NCI-H1092 treated with DMSO at 0.1 percent for 48 hours (cell line): ENCODE results near the gene SYCE1L.
"Not testable (repeated sequence)": the region's sequence is repeated elsewhere in the genome, so short reads cannot be mapped to it uniquely, and the experiment has no call there.

Source experiments
- DNase-seq: peaks from one replicate; lab custom pipeline; 2025; lab: John Stamatoyannopoulos, UW

SYCE1L gene, protein sequence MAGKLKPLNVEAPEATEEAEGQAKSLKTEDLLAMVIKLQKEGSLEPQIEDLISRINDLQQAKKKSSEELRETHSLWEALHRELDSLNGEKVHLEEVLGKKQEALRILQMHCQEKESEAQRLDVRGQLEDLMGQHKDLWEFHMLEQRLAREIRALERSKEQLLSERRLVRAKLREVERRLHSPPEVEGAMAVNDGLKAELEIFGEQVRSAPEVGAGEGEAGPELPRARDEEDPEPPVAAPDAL

DNA sequence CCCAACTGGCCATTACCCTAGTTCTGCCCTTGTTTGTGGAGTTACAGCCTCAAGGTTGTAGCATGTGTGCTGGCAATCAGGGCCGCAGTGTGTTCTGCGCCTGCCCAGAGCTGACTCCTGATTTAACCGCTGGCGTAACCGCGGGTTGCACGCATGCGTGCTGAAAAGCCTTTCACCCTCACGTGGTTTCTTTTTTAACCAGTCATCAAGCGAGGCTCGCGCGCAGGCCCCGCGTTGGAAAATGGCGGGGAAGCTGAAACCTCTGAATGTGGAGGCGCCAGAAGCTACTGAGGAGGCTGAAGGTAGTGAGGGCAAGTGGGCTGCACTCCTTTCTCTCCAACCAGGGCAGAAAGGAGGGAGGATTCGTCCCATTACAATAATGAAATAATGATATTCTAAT, at the start of gene SYCE1L:
Gene SYCE1L (plus strand): TSS at position 198 of the 400 bp plus-strand sequence. CDS start 44 bp downstream, at position 242.
- no peak for DNase-seq

DNA sequence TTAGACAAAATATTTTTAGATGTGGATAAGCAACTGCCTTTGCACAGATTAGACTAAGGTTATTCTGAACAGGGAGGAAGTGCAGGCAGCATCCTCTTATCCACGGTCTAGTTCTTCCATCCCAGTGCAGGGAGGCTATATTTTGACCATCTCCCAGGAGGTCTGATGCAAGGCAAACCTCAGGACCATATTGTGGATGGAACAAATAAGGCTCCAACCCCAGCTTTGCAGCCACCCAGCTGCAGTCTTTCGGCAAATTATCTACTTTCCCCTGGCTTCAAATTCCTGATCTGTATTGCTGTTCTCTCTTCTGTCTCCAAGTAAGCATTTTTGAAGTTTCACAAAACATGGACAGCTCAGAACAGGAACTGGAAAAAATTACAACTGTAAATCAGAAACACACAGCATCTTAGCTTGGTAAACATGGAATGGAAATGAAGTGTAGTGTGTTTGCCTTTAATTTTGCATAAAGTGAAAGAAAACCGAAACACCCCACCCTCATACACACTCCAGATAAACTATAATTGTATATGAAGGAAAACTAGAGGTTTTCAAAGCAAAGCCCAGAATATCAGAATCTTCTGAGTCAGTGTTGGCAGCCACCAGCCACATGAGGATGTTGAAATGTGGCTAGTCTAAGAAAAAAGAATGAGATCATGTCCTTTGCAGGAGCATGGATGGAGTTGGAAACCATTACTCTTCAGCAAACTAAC, 41.7 kb upstream of the SYCE1L start:
- no peak for DNase-seq

DNA sequence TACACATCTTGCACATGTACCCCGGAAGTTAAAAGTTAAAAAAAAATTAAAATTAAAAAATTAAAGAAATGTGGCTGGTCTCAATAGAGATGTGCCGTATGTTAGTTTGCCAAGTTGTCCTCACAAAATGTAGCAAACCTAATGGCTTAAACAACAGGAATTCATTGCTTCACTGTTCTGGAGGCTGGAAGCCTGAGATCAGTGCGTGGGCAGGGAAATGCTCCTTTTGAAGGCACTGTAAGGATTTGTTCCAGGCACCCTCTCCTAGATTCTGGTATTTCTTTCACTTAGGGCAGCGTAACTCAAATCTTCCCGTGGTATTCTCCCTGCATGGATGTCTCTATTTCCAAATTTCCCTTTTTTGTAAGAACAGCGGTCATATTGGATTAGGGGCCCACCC, 40.9 kb upstream of the SYCE1L start:
- no peak for DNase-seq

DNA sequence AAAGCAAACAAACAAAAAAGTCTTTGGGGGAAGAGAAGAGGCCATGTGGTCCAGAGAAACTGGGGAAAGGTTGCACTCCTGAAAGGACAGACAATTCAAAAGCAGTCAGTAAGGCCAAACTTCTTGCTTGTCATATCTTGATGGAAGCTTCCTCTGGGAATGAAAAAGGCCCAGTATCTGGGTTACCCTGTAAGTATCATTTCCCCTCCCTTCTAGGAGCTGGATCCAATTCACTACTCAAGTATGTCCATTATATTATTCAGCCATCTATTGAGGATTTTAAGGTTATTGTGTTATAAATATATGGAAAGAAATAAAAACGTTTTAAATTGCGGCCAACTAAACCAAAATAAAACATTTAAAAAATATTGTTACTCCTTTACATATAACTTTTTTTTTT, 34.2 kb upstream of the SYCE1L start:
- no peak for DNase-seq

DNA sequence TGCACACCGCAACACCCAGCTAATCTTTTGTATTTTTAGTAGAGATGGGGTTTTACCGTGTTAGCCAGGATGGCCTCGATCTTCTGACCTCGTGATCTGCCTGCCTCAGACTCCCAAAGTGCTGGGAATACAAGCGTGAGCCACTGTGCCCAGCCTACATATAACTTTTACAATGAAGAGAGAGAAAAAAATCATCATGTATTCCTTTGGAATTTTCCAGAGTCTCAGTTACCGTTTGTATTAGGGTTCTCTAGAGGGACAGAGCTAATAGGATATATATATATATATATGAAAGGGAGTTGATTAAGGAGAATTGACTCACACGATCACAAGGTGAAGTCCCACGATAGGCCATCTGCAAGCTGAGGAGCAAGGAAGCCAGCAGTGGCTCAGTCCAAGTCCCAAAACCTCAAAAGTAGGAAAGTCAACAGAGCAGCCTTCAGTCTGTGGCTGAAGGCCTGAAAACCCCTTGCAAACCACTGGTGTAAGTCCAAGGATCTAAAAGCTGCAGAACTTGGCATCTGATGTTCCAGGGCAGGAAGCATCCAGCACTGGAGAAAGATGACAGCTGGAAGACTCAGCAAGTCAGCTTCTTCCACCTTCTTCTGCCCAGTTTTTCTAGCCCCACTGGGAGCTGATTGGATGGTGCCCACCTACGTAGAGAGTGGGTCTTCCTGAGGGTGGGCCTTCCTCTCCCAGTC, 33.5 kb upstream of the SYCE1L start:
- DNase-seq = not testable (repeated sequence)

DNA sequence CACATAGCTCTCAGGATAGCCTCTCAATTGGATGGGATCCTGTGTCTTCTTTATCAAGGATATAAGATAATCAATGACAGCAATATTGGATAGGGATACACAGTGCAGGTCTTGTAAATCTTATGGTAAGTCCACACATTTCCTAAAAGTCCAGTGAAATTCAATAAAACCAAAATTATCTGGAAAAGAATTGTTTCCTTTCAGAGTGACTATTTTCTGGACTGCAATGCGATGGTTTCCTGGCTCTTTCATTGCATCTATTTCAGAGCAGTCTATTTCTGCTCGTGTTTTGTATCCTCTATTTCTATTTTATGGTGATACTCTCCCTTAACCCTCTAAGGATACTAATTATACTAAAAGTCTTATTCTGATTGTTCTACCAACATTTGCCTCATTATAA, 32.5 kb upstream of the SYCE1L start:
- DNase-seq = no peak

DNA sequence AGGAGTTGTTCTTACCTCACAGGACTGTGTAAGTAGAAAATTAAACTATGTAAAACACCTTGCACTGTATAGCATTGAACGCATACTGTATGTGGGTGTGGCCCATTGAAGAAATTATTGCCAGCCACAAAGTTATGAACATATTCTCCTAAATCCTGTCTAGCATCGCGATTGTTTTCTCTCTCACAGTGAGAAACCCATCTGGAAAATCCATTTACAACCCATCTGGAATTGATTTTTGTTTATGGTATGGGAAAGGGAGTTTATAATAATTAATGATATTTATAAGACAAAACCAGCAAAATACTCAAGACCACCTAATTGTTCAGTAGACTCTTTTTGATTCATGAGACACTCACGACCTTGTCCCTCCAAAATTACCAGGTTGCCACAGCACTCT, 30.3 kb upstream of the SYCE1L start:
- no peak for DNase-seq

DNA sequence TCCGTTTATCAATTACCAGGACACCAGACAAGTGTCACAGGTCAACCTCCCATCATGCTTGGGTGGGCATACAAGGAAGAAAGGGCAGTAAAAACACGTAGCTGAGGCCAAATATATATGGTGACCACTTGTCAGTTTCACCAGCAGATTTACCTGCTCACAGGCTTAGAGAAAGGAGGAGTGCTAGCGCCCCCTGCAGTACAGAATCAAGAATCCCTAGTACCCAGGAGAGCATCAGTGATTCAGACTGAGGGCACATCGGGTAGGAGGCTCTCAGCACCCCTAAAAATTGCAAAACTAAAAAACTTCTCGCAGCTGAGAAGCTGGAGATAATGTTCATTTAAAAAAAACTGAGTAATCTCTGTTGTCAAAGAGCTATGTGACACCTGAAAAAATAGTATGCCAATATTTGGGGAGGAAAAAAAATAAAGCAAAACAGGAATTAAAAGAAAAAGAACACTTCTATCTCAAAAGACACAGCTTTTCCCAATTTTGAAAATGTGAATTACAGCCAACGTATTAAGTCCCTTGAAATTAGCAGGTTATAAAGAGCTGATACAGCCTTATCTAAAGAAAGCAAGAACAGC, 29.5 kb upstream of the SYCE1L start:
- DNase-seq = peak; percentile 39

DNA sequence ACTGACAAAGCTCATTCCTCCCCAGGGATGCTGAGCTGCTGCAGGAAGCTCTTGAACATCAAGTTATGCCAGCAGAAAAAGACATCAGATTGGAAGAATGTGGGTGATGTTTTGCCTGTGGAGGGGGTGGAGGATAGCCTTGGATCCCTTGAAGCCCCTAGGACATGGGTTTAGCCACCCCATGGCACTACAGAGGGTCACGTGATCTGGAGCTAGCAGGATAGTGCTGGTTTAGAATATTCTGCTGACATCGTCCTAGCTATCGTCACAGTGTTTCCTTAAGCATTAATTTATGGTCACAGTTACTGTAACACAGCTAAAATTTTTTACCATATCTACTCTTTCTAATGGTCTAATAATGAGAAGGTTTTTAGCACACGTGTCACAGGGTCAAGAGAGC, 28.4 kb upstream of the SYCE1L start:
- DNase-seq = no peak

DNA sequence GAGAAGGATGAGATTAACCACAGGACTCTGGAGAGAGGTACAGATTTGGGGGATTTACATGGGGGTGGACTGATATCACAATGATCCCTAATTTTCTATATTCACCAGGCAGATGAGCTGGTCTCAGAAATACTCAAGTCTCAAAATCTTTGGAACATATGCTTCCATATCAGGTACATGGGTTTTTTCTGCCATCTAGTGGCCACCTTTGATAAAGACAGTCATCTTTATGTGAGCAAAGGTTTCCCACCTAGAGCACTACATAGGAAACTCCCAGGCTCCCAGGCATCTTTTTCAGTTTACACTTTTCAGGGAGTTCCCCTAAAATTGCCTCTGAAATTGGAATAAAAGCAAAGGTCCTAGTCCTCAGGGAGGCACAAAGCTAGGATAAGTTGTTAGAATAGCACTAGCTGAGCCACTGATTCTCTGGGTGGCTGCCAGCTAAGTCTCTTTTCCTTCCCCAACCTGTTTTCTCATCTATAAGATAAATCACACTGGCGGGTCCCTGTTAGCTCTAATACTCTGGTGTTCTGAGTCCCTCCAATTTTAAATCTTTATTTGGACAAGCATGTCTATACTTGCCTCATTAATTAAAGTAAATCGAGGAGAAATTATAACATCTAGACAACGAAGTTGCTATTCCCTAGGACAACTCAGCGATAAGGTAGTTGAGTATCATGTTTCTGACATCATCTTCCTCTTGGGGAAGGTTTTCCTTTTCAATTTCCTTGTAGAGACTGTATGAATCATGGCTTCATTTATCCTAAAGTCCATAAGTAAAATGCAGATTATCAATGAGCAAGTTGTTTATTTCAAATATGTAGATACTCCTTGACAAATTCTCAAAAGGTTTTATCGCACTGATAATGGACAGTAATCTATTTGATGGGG, 27.2 kb upstream of the SYCE1L start:
- peak; percentile 59 for DNase-seq

DNA sequence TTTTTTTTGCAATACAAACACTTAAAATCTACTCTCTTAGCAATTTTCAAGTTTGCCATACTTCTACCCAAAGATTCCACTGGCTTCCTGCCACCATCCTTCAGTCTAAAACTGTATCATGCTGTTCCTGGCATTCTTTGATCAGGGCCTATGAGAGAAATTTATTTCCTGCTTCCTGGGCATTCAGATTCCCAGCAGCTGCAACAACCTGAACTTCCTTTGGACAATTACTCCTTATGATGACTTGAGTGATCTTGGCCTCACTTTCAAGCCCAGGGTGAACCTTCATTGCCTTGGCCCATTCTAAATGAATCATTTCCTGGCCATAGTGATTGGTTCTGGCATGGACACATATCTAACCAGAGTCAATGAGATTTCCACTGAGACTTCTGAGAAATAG, 26.3 kb upstream of the SYCE1L start:
- DNase-seq = no peak

DNA sequence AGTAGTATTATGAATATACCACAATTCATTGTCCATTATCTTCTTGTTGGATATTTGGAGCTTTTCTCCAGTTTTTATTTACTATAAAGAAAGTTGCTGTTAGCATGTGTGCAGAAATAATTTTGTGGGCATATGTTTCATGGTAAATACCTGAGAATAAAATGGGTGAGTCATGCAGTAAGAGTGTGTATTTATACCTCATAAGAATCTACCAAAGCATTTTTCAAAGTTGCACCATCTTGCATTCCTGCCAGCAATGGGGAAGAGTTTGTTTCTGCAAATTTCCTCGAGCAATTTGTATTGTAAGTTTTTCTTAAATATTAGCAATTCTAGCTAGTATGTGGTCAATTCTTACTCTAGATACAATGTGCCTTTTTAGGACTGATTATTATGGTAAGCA, 16.1 kb upstream of the SYCE1L start:
- no peak for DNase-seq

DNA sequence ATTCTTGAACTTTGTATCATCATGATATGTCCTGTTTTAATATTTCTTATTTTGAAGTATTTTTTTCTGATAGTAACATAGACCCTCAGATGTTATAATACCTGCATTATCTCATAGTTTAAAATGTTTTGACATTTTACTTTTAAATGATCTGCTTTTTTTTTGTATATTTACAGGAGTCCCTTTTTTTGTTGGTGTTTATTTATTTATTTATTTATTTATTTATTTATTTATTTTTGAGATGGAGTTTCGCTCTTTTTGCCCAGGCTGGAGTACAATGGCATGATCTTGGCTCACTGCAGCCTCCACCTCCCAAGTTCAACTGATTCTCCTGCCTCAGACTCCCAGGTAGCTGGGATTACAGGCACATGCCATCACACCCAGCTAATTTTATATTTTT, 12.9 kb upstream of the SYCE1L start:
- not testable (repeated sequence) for DNase-seq

DNA sequence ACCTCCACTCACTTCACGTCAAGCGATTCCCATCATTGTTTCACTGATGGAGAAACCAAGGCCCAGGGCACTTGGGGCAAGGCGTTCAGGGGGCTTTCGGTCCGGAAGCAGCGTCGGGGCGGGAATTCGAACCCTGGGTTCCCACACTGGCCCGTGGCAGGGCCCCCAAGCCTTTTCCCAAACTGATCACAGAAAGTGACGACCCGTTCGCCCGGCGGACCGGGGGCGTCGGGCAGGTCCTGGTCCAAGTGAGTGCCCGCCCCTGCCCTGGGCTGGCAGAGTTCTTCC, 9.1 kb upstream of the SYCE1L start:
- no peak for DNase-seq

DNA sequence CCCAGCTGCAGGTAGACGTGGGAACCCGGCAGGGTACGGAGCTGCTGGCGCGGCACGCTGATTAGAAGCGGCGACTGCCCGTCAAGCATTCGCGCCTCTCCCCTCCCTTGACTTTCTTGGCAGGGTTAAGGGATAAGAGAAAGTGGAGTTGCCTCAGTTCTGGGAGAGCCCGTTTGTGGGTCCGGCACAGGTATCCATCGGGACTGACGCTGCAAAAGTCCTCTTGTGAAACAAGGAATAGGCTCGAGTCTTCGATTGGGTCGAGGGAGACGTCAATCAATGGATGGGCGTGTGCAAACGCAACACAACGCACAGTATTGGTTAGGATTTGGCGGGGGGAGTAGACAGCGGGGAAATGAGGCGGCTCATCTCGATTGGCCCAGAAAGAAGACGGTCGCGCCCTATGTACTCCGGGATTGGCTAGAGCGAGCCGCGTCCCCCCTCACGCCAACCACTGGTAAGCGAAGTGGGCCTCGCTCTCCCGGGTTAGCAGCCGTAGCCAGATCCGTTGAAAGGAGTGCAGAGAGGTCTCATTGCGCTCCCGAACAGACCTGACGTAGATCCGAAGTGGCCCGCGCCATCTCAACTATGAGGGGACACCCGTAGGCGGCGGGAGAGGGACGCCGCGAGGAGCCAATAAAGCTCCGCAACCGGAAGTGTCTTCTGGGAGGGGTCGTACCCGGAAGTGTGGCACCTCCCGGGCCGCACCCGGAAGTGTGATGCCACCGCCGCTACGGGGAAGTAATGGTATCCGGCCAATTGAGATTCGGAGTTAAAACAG, 8.5 kb upstream of the SYCE1L start, which contains the start of gene MON1B:
Gene MON1B (plus strand): TSS at position 713 of the 781 bp plus-strand sequence. CDS start 296 bp downstream, outside the sequence.
- peak; percentile 99 for DNase-seq

DNA sequence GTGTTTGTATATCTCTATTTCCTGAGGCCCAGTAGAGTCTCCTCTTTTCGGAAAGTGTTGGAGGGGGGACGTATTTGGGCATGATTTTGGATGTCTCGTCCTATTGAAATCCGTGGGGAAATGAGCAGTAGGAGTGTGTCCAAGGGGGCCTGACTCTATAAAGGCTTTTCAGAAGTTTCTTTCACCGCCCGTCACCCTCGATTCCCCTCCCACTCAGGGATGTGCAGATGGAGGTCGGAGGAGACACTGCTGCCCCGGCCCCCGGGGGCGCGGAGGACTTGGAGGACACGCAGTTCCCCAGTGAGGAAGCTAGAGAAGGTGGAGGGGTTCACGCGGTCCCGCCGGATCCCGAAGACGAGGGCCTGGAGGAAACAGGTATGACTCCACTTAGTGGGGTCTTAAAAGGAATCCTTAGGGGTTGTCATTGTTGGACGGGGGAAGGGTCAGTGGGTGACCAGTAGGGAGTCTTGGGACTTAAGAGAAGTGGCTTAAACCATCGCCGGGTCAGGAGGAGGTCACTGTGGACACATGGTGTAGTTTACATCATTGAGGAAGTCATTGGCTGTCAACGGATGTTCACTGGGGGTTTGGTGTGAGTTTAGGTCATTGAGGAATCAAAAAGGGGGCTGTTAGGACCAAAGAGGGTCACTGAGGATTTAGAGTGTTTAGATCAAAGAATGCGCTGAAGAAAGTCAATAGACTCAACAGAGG, 7.8 kb upstream of the SYCE1L start:
- DNase-seq = no peak

DNA sequence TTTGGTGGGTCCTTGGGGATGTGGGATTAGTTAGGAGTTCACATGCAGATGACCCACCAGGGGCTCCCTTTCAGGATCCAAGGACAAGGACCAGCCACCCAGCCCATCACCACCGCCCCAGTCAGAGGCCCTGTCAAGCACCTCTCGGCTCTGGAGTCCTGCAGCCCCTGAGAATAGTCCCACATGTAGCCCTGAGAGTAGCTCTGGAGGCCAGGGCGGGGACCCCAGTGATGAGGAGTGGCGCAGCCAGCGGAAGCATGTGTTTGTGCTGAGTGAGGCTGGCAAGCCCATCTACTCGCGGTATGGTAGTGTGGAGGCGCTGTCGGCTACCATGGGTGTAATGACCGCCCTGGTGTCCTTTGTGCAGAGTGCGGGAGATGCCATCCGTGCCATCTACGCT, 5.8 kb upstream of the SYCE1L start:
- no peak for DNase-seq

DNA sequence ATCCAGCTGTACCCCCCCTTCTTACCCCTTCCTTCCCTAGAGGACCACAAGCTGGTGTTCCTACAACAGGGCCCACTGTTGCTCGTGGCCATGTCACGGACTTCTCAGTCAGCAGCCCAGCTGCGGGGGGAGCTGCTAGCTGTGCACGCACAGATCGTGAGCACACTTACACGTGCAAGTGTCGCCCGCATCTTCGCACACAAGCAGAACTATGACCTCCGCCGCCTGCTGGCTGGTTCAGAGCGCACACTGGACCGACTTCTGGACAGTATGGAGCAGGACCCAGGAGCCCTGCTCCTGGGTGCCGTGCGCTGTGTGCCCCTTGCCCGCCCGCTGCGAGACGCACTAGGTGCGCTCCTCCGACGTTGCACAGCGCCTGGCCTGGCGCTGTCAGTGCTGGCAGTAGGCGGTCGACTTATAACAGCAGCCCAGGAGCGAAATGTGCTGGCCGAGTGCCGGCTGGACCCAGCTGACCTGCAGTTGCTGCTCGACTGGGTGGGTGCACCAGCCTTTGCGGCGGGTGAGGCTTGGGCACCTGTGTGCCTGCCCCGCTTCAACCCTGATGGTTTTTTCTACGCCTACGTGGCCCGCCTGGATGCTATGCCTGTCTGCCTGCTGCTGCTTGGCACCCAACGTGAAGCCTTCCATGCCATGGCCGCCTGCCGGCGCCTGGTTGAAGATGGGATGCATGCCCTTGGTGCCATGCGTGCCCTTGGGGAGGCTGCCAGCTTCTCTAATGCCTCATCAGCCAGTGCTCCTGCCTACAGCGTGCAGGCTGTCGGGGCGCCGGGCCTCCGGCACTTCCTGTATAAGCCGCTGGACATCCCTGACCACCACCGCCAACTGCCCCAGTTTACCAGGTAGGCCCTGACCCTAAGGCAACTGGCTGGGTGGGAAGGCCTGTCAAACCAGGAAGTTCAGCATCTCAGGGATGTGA, 4.6 kb upstream of the SYCE1L start:
- no peak for DNase-seq

DNA sequence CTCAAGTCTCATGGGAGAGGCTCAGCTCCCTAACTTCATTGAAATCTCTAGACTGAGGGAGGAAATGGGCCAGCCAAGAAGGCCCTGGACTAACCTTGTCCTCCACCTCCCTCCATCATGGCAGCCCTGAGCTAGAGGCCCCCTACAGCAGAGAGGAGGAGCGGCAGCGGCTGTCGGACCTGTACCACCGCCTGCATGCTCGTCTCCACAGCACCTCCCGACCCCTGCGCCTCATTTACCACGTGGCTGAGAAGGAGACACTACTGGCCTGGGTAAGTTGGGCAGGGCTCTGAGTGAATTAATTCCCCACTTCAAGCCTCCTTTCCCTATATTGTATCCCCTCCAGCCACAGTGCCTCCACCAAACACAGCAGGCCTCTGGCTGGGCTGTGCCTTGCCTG, 3.8 kb upstream of the SYCE1L start:
- DNase-seq = no peak
